Effector memory CD4-positive, alpha-beta T cell (primary cell): ENCODE measurements around the gene MYO15B.

Source experiments
- DNase-seq, 3 donors: peaks; one replicate each; pipeline ENCODE4 v3.0.0-alpha.2; 2020
- H3K27ac ChIP-seq: 2 replicates; pipeline ENCODE4 v1.7.0; 2013; ENCODE audit warnings: mild to moderate bottlenecking, low read length, moderate library complexity; ENCODE audit not compliant: insufficient read depth, poor library complexity, severe bottlenecking
- H3K27me3 ChIP-seq: replicated peaks from 2 replicates; pipeline ENCODE4 v1.7.0; 2013; ENCODE audit warnings: mild to moderate bottlenecking, low read length; ENCODE audit not compliant: insufficient read depth, control insufficient read depth, poor library complexity, severe bottlenecking
- H3K36me3 ChIP-seq: 2 replicates; pipeline ENCODE4 v1.7.0; 2013; ENCODE audit warnings: mild to moderate bottlenecking, low read length, moderate library complexity; ENCODE audit not compliant: control insufficient read depth, insufficient read depth
- H3K4me1 ChIP-seq: 2 replicates; pipeline ENCODE4 v1.7.0; 2013; ENCODE audit warnings: low read length, mild to moderate bottlenecking; ENCODE audit not compliant: control insufficient read depth, insufficient read depth, poor library complexity, severe bottlenecking
- H3K4me3 ChIP-seq: 2 replicates; pipeline ENCODE4 v1.7.0; 2013; ENCODE audit warnings: low read length, low read depth, mild to moderate bottlenecking; ENCODE audit not compliant: insufficient read depth, poor library complexity, severe bottlenecking
- H3K9me3 ChIP-seq: 2 replicates; pipeline ENCODE4 v1.7.0; 2013; ENCODE audit warnings: mild to moderate bottlenecking, low read length, moderate library complexity; ENCODE audit not compliant: control insufficient read depth

Gene MYO15B

GRCh38 chr17:75673487-75673886 lies 85.9 kb downstream of the MYO15B start:
- H3K27me3 ChIP-seq: no peaks in the 10 kb centered on the region
- DNase-seq: no peak
- H3K9me3 ChIP-seq: no peaks in the 10 kb centered on the region
- no peak overlapping the region for H3K27ac ChIP-seq
- no peaks in the 10 kb centered on the region for H3K4me1 ChIP-seq
- H3K36me3 ChIP-seq: peaks cover 59% of the 10 kb centered on the region
- H3K4me3 ChIP-seq: no peak overlapping the region
